ENCODE results near the gene SNPH.
A peak's percentile ranks its signal among the peaks of the same experiment; 100 is the strongest.

Gene SNPH

DNA sequence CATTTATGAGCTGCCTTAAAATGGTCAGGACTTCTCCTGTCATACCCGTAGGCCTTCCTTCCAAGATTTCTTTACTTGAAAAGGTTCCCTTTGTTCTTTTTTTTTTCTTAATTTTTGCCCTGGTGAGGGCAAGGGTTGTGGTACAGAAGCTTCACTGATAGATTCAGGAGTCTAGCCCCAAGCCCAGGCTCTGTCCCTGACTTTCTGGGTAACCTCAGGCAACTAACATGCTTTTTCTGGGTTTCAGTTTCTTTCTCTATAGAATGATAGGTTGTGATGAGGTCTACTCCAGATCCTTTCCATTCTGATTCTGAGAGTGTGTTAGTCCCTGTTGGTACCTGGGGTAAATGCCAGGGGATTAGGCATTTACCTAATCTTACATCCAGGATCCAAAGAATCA lies 21.2 kb downstream of the SNPH start:
- peak; percentile 31 for DNase-seq (ENCODE audit: low spot score)

DNA sequence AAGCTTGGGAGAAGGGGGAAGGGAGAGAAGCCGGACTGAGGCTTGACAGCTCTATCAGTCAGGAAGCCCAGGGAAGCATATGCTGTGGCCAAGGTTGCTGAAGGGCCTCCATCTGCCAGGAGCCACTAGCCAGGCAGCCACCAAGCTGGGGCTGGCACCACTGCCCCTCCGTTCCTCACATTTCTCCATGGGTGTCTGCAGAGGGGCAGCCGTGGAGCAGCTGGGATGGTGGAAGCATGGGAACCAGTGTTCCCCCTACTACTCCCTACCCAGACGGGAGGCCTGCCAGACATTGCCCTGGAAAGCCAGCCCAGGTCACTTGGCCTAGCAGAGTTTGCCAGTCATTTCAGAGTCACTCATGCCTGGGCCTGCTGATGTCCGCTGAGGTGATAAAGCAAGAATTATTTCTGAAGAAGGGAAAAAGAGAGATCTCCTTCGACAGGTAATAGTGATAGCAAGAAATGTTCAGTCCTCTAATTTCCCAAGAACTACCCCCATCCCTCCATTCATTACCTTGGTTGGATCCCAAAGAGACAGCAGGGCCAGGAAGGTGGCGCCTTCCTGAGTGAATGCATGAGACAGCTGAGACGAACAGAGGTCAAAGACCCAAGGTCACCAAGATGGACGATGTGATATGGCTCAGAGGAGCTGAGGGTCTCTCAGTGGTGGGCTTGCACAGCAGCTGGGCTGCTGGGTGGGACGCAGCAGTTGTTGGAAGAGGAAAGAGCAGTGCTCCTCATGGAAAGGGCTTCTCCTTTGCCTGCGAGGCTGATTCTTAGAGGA lies 21.9 kb downstream of the SNPH start:
- DNase-seq (ENCODE audit: low spot score) = no peak

GRCh38 chr20:1291191-1291741 lies 25.2 kb downstream of the SNPH start:
- DNase-seq (ENCODE audit: low spot score) = no peak

- DNase-seq (ENCODE audit: low spot score) = no peak
Measured at GRCh38 chr20:1292620-1293019, 26.5 kb downstream of the SNPH start.

GRCh38 chr20:1293641-1294379 lies 27.7 kb downstream of the SNPH start:
- no peak for DNase-seq (ENCODE audit: low spot score)

DNA sequence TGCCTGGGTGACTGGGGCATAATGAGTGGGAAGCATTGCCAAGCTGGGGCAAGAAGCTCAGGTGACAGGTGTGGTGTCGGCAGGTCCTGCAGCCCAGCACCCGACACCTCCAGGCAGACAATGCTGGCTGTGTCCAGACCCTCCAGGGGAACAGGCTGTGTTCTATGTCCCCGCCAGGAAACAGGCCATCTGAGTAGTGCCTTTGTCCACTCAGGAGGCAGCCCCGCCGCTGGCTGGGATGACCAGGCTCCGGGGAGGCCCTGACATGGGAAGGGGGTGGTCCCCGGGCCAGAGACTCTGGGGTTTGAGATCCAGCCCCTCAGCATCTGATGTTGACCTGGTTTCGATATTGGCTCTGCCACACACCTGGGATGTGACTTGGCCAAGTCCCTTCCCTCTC lies 28.4 kb downstream of the SNPH start:
- no peak for DNase-seq (ENCODE audit: low spot score)

DNA sequence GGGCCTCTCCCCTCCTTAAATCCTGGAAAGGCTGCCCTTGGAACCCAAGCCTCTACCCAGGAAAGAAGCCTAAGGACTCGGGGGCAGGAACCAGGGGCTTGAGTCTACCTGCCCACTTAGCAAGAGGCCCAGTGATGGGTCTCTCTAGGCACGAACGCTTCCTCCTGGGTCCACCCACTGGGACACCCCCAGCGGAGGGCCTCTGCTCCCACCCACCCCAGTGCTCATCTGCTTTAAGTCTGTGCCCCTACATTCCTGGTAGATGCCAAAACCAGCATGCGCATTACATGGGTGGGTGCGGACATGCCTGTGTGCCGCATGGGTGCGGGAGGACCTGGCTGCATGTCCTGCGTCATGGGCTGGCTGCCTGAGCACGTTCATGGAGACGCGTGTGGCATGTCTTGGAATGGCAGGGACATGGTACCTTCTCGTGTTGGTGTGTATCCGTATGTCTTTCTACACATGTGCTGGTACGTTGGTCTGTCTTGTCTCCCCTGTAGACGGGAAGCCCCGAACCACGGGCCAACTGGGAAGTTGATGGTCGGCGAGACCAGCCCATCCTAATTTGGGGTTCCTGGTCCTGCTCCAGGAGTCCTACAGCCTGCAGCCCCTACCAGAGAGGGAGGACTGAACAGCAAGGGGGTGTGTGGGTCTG lies 29.3 kb downstream of the SNPH start:
- no peak for DNase-seq (ENCODE audit: low spot score)

- DNase-seq (ENCODE audit: low spot score) = no peak
Measured at GRCh38 chr20:1296117-1296610, 30.1 kb downstream of the SNPH start.

DNA sequence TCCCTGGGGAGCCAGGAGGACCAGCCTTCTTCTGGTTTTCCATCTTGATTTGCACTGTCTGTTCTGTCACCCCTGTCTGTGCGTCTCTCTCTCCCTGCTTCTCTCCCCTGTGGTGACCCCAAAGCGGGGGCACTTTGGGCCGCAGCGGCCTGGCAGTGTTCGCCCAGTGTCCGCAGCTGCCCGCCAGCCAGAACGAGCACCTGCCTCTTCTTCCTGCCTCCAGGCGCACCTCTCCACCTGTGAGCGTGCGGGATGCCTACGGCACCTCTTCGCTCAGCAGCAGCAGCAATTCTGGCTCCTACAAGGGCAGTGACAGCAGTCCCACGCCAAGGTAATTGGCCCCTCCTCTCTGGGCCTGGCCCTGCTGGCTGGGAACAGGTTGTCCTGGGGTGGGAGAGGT lies 30.8 kb downstream of the SNPH start:
- DNase-seq (ENCODE audit: low spot score) = no peak

GRCh38 chr20:1297486-1297885 lies 31.4 kb downstream of the SNPH start:
- no peak for DNase-seq (ENCODE audit: low spot score)

DNA sequence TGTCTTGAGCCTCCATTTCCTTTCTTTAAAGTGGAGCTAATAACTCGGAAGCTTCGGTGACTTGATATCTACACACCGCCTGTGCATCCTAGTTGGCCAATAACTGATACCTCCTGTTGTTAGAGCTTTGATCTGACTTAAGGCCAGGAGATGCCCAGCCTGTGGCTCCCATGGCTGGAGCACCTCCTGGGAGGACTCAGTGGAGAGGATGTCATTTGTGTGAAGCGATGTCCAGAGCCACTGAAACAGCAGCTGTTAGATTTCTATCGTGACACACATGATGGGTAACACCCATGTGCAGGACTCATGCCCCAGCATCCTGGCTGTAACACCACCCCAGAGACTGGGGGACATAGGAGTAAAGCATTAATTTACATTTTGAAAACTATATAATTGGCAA lies 32.1 kb downstream of the SNPH start:
- no peak for DNase-seq (ENCODE audit: low spot score)

DNA sequence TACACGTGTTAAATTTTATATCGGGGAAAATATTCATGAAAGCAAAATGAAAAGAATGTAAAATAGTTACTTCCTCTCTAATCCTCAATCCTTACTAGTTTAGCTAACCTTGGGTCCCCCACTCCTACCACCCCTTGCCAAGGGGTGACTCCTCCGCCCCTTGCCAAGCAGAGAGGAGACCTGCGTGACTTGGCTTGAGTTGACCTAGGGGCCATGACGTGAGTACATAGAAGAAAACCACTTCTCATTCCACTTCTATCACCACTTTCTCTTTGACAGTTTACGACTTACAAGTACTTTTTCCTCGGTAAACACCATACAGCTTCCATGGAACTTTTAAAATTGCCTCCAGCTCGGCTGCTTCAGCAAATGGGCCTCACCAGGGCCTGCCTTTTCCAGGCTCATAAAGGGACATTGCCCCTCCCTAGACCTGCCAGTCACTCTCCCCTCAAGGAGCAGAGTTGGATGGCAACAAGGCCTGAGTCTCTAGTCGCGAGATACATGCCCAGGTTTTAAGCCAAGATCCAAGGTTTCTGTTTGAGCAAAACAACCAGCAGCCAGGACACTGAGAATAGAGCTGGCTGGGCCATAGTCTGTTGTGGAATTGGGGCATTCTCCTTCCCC lies 32.9 kb downstream of the SNPH start:
- DNase-seq (ENCODE audit: low spot score) = no peak

DNA sequence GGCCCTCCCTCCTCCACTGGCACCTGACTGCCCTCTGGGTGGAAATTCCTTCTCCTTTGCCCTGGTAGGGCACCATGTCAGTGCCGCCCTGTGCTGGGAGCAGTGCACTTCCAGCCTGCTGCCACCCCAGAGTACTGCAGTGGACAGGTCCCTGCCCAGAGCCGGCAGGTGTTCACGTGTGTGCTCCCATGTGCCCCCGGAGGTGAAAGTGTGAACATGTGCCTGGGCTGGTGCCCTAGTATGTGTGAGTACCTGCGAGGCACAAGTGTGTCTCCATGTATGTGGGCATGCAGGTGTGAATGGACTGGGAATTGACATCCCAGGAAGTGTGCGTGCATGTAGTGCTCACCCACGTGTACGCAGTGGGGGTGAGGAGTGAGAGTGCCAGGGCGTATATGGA lies 33.4 kb downstream of the SNPH start:
- no peak for DNase-seq (ENCODE audit: low spot score)

GRCh38 chr20:1300083-1300840 lies 34.2 kb downstream of the SNPH start:
- no peak for DNase-seq (ENCODE audit: low spot score)

DNA sequence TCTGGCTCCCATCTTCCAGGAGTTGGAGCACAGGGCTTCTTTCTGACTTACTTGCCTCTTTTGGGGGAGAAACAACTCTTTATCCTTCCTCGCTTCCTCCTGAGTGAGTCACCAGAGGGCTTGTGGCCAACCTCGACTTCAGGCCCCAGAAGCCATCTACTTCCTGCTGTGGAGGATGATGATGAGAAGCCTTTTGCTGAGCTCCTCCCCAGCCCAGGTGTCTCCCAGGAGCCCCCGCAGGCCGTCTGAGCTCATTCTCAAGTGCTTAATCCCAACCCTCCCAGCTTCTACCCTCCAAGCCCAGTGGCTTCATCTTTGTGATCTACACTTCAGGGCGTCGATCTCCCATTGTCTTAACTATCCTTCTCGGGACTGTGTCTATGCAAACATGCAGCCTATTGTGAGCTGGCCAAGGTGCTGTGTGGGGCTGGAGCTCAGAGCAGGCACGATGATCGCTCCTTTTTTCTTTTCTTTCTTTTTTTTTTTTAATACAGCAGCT lies 35.0 kb downstream of the SNPH start:
- peak; percentile 45 for DNase-seq (ENCODE audit: low spot score)

GRCh38 chr20:1302685-1303541 lies 36.8 kb downstream of the SNPH start:
- DNase-seq (ENCODE audit: low spot score) = peak; percentile 46

DNA sequence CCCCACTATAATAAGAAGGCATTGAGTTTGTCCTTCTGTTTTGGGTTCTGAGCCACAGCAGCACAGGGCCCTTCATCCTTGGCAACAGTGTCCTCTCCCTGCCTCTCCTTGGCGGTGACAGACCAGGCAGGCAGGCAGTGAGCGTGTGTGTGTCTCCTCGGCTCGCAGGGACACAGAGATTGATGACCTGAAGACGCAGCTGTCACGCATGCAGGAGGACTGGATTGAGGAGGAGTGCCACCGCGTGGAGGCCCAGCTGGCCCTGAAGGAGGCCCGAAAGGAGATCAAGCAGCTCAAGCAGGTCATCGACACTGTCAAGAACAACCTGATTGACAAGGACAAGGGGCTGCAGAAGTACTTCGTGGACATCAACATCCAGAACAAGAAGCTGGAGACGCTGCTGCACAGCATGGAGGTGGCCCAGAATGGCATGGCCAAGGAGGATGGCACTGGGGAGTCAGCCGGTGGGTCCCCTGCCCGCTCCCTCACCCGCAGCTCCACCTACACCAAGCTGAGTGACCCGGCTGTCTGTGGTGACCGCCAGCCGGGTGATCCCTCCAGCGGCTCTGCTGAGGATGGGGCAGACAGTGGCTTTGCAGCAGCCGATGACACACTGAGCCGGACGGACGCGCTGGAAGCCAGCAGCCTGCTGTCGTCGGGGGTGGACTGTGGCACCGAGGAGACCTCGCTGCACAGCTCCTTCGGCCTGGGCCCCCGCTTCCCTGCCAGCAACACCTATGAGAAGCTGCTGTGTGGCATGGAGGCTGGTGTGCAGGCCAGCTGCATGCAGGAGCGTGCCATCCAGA lies 38.8 kb downstream of the SNPH start:
- DNase-seq (ENCODE audit: low spot score) = no peak

GRCh38 chr20:1305712-1306111 lies 39.6 kb downstream of the SNPH start:
- no peak for DNase-seq (ENCODE audit: low spot score)

Data from COLO829 (cell line).